Right lobe of liver (tissue), 6 donors: ENCODE data around the gene BCO2. TPM values are rescaled to one million over a fixed set of nuclear protein-coding genes. Genes with fewer than 3 reads are reported as not detected.
"Not testable (repeated sequence)": the region's sequence is repeated elsewhere in the genome, so short reads cannot be mapped to it uniquely, and the experiment has no call there.

Experiments used
- ATAC-seq, 4 donors: fragments of 200-7000 bp; cut with Tn5 transposase; one replicate each; pipeline ENCODE4 v1.9.1; 2020; ENCODE audit warnings: mild to moderate bottlenecking in 4 of 4, moderate library complexity in 4 of 4
- DNase-seq, 3 donors: peaks; one replicate each; pipeline ENCODE4 v3.0.0-alpha.2; 2020
- H3K27ac ChIP-seq, 3 donors: fragments of 200-600 bp; one replicate each; pipeline ENCODE4 v1.8.0; 2022
- H3K27me3 ChIP-seq, 2 donors: fragments of 200-600 bp; one replicate each; pipeline ENCODE4 v1.8.0; 2022
- H3K36me3 ChIP-seq, 4 donors: fragments of 200-600 bp; sonication (generic) in 1 of 4; one replicate each; pipeline versions ENCODE4 v1.5.1 to v1.8.0; 2017 to 2022; ENCODE audit warnings: control low read depth in 1 of 4
- H3K4me1 ChIP-seq, 4 donors: fragments of 200-600 bp; sonication (generic) in 1 of 4; one replicate each; pipeline versions ENCODE4 v1.5.1 to v1.8.0; 2017 to 2022; ENCODE audit warnings: control low read depth in 1 of 4
- H3K4me3 ChIP-seq, 3 donors: fragments of 200-600 bp; one replicate each; pipeline ENCODE4 v1.8.0; 2022
- H3K9me3 ChIP-seq, 4 donors: fragments of 200-600 bp; sonication (generic) in 1 of 4; one replicate each; pipeline versions ENCODE4 v1.5.1 to v1.8.0; 2017 to 2022; ENCODE audit warnings: control low read depth in 1 of 4
- POLR2A ChIP-seq: fragments of 450-650 bp; IDR thresholded peaks from one replicate; pipeline ENCODE4 v1.6.1; 2017; ENCODE audit warnings: antibody characterized with exemption, mild to moderate bottlenecking
- WGBS: methylation state at CpG from one replicate; pipeline ENCODE4 v1.1.6; 2018; ENCODE audit warnings: low coverage, low lambda C conversion rate; ENCODE audit not compliant: insufficient coverage; ENCODE audit errors: missing lambda C conversion rate; 5-methylcytosine and 5-hydroxymethylcytosine counted together
- intact Hi-C, 2 donors: fragments of 100-400 bp; cut with DNase I; formaldehyde crosslinking; loops; one replicate each; pipeline versions ENCODE4 v1.11.2 to v1.14.1; 2022
- total RNA-seq, 6 experiments: library from RNA; depleted of rRNA in 2 of 6; stranded (reverse); fragments of >200 nt in 2 of 6; fragmentation: NEBNext Ultra II Directional in 3 of 6; extraction: Animal tissue kit (Norgen Biotek cat#: 25700) in 3 of 6; gene quantifications; one replicate each; pipeline versions ENCODE4 v1.1.0 to v1.2.4, GENCODE V29; 2016 to 2023
- TF ChIP-seq, protein P1 (sequence below), 4 donors: fragments of 200-600 bp in 3 of 4; fragments of 450-650 bp in 1 of 4; IDR thresholded peaks; one replicate each; pipeline versions ENCODE4 v1.5.1 to v1.8.0; 2016 to 2022; ENCODE audit warnings: antibody characterized with exemption in 4 of 4, mild to moderate bottlenecking in 2 of 4
- donor health status: DM: no; HTN: yes; CAD: no.
- donor health status: DM: no; HTN: no; CAD: no.
- donor health status: DM: no; HTN: no; CAD: no.
- donor health status: DM: no; HTN: yes; CAD: no.
- donor health status: DM: no; HTN: yes; CAD: no.

Gene BCO2
- total RNA-seq, 6 experiments from 2014 or later = 33.3 to 118 (median 75.5) TPM

DNA sequence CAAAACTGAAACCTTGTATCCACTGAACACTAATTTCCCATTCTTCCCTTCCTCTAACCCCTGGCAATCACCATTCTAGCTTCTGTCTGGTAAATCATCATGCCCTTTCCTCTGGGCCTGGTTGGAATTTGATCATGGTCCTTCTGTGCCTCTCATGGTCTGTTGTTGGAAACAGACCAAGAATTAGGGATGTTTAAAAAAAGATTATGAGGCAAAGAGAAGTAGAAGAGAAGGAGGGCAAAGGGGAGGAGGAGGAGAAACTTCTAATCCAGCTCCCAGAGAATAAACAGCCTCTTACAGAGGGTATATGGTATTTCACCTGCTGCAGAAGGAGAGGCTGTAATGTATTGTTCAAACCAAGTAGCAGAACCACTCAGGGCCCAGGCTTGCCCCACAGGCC is 10.6 kb downstream of the BCO2 start:
- Histone ChIP-seq H3K4me3 (no peak overlapping the region), H3K27me3 (no peaks in the 10 kb centered on the region), H3K9me3 (no peaks in the 10 kb centered on the region), H3K4me1 (peaks cover 0 to 3% (median 0%) of the 10 kb centered on the region in 4 donors), H3K27ac (no peak overlapping the region), H3K36me3 (no peaks in the 10 kb centered on the region)
- TF ChIP-seq, protein P1, sequence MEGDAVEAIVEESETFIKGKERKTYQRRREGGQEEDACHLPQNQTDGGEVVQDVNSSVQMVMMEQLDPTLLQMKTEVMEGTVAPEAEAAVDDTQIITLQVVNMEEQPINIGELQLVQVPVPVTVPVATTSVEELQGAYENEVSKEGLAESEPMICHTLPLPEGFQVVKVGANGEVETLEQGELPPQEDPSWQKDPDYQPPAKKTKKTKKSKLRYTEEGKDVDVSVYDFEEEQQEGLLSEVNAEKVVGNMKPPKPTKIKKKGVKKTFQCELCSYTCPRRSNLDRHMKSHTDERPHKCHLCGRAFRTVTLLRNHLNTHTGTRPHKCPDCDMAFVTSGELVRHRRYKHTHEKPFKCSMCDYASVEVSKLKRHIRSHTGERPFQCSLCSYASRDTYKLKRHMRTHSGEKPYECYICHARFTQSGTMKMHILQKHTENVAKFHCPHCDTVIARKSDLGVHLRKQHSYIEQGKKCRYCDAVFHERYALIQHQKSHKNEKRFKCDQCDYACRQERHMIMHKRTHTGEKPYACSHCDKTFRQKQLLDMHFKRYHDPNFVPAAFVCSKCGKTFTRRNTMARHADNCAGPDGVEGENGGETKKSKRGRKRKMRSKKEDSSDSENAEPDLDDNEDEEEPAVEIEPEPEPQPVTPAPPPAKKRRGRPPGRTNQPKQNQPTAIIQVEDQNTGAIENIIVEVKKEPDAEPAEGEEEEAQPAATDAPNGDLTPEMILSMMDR (IDR thresholded peaks at IDR 0.05) = no peak
- no peak for TF ChIP-seq POLR2A
- DNase-seq = no peak
- intact Hi-C loops = no loop called here
- ATAC-seq = no peak

DNA sequence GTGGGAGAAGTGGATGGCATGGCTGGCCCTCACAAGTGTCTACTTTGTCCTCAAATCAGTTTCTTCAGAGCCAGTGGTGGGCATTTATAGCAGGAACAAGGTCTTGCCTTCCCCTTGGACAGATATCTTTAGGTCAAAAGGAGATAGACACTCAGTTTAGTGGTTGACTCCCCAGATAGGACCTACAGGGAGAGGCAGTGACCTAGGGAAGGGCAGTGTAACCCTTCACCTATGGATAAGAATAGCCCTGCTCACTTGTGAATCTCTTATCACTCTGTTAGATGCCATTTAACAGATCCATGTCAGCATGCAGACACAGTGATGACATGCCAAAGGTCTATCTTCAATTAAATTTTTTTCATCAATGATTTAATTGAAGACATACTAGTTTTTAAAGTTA is 11.0 kb downstream of the BCO2 start:
- no peaks in the 10 kb centered on the region for H3K36me3 ChIP-seq
- peaks cover 0 to 3% (median 0%) of the 10 kb centered on the region in 4 donors for H3K4me1 ChIP-seq
- no peaks in the 10 kb centered on the region for H3K9me3 ChIP-seq
- H3K27ac ChIP-seq = no peak overlapping the region
- no peak overlapping the region for H3K4me3 ChIP-seq
- no peaks in the 10 kb centered on the region for H3K27me3 ChIP-seq
- DNase-seq (no peak), ATAC-seq (no peak)
- intact Hi-C loops = no loop called here
- TF ChIP-seq, protein P1 (IDR thresholded peaks at IDR 0.05) = no peak
- no peak for TF ChIP-seq POLR2A

DNA sequence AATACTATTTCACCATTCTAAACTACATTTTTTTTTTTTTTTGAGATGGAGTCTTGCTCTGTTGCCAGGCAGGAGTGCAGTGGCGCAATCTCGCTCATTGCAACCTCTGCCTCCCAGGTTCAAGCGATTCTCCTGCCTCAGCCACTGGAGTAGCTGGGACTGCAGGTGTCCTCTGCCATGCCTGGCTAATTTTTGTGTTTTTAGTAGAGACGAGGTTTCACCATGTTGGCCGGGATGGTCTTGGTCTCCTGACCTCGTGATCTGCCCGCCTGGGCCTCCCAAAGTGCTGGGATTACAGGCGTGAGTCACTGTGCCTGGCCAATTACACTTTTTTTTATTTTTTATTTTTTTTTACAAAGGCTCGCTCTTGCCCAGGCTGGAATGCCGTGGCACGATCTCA is 19.8 kb downstream of the BCO2 start:
- intact Hi-C loops, H3K27me3 ChIP-seq, H3K4me3 ChIP-seq, H3K9me3 ChIP-seq: not testable (repeated sequence)
- H3K4me1 ChIP-seq = peaks cover 0 to 26% (median 0%) of the 10 kb centered on the region in 4 donors
- ATAC-seq = peak; percentile 48 to 80 (median 68)
- H3K27ac ChIP-seq = peak overlapping the region in 2 of 3 donors; percentile 8 to 49
- 34% methylated on average over 10 of the region's 11 CpGs for WGBS
- TF ChIP-seq POLR2A = peak; percentile 39
- DNase-seq = peak in 1 of 3 donors; percentile 59
- peaks cover 0 to 20% (median 0%) of the 10 kb centered on the region in 4 donors for H3K36me3 ChIP-seq

DNA sequence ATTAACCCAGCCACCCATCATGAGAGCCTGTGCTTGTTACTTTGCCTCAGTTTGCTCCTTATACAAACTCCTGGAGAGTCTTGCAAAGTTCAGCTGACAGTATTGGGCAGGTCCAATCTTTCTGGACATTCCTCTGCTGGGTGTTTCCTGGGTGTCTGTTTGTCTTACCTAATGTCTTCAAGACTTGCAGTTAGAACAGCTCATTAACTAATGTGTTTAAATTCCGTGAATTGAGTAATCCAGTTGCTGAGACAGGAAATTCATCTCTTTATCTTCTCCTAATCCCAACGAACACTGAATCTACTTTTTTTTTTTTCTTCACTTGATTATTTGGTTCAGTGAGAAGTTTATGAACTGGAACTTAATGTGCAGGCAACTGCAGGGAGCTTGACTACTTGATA is 20.6 kb downstream of the BCO2 start:
- Histone ChIP-seq H3K27ac (no peak overlapping the region), H3K36me3 (peaks cover 0 to 22% (median 0%) of the 10 kb centered on the region in 4 donors), H3K9me3 (no peaks in the 10 kb centered on the region), H3K4me3 (no peak overlapping the region), H3K27me3 (no peaks in the 10 kb centered on the region), H3K4me1 (peaks cover 0 to 26% (median 0%) of the 10 kb centered on the region in 4 donors)
- DNase-seq = no peak
- ATAC-seq = no peak
- TF ChIP-seq POLR2A = no peak
- TF ChIP-seq, protein P1 (IDR thresholded peaks at IDR 0.05) = no peak
- WGBS = 15% methylated on average over 2 of the region's 2 CpGs
- intact Hi-C loops = no loop called here

DNA sequence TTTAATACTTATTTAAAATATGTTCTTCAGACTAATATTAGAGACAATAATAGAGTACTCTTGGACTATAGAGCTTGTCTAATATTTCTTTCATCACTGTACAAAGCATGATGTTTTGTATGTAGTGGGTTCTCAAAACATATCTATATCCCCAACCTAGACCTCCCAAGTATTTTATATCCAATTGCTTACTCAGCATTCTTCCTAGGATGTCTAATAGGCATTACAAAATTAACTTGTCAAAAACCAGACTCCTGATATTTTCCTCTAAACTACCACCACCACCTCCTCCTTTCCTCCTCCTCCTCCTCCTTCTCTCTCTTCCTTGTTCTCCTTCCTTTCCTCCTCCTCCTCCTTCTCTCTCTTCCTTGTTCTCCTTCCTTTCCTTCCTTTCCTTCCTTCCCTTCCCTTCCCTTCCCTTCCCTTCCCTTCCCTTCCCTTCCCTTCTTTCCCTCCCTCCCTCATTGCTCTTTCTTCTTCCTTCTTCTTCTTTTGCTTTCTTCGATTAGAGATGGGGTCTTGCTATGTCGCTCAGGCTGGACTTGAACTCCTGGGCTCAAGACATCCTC is 21.3 kb downstream of the BCO2 start:
- Histone ChIP-seq H3K27me3 (no peaks in the 10 kb centered on the region), H3K4me3 (no peak overlapping the region), H3K27ac (no peak overlapping the region), H3K4me1 (peaks cover 0 to 26% (median 0%) of the 10 kb centered on the region in 4 donors), H3K9me3 (no peaks in the 10 kb centered on the region), H3K36me3 (peaks cover 0 to 27% (median 1%) of the 10 kb centered on the region in 4 donors)
- ATAC-seq (no peak), DNase-seq (no peak)
- 71% methylated on average over 2 of the region's 2 CpGs for WGBS
- TF ChIP-seq POLR2A = no peak
- TF ChIP-seq, protein P1 (IDR thresholded peaks at IDR 0.05) = no peak
- intact Hi-C loops = no loop called here

DNA sequence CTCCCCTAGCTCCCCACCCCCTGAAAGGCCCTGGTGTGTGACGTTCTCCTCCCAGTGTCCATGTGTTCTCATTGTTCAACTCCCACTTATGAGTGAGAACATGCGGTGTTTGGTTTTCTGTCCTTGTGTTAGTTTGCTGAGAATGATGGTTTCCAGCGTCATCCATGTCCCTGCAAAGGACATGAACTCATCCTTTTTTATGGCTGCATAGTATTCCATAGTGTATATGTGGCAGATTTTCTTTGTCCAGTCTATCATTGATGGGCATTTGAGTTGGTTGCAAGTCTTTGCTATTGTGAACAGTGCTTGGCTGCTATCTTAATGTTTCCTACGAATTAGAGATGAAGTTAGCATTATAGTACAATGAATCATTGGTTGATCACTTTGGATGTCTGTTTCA is 23.8 kb downstream of the BCO2 start:
- intact Hi-C loops, H3K4me3 ChIP-seq, ATAC-seq, H3K27me3 ChIP-seq, H3K9me3 ChIP-seq, DNase-seq, H3K27ac ChIP-seq: not testable (repeated sequence)
- 76% methylated on average over 4 of the region's 4 CpGs for WGBS
- Histone ChIP-seq H3K4me1 (peaks cover 0 to 17% (median 0%) of the 10 kb centered on the region in 4 donors), H3K36me3 (peaks cover 0 to 35% (median 5%) of the 10 kb centered on the region in 4 donors)
